ENCODE results near the gene CYTH2. TPM values are rescaled to one million over a fixed set of nuclear protein-coding genes. Genes with fewer than 3 reads are reported as not detected.

Gene CYTH2
- total and polyA plus RNA-seq, 11 donors, result 12.3 to 55.3 (median 31.0) TPM

- DNase-seq, result no peak
- Histone ChIP-seq H3K27ac (no peak overlapping the region), H3K27me3 (peaks cover 0 to 42% (median 29%) of the 10 kb centered on the region in 9 donors), H3K4me3 (no peak overlapping the region), H3K4me1 (peaks cover 0 to 26% (median 3%) of the 10 kb centered on the region in 12 donors), H3K9me3 (no peaks in the 10 kb centered on the region), H3K36me3 (no peaks in the 10 kb centered on the region)
- ATAC-seq, result no peak
- intact Hi-C loops (cut with DNase I), result loop anchor here in 9 of 10 donors (5.0 kb wide), 3 partner anchors 63 to 78 kb away; no protein-coding TSS in a partner anchor
- 73 to 82% (median 79%) methylated on average over 11 to 12 of the region's 12 CpGs for WGBS, 4 donors
- TF ChIP-seq POLR2A (IDR thresholded peaks at IDR 0.05) (no peak), CTCF (IDR thresholded peaks at IDR 0.05) (no peak)
These were observed 40.5 kb downstream of the CYTH2 start for GRCh38 chr19:48509467-48510194.

- WGBS, 4 donors, result 12 to 21% (median 13%) methylated on average over 16 to 24 of the region's 24 CpGs
- H3K27ac ChIP-seq, result no peak overlapping the region
- peaks cover 0 to 26% (median 3%) of the 10 kb centered on the region in 12 donors for H3K4me1 ChIP-seq
- intact Hi-C loops (cut with DNase I), result loop anchor here in 3 of 10 donors (5.0 kb wide), 1 partner anchor 72 kb away; no protein-coding TSS in a partner anchor
- TF ChIP-seq POLR2A (IDR thresholded peaks at IDR 0.05), result no peak
- TF ChIP-seq CTCF (IDR thresholded peaks at IDR 0.05), result no peak
- no peaks in the 10 kb centered on the region for H3K36me3 ChIP-seq
- peaks cover 0 to 42% (median 29%) of the 10 kb centered on the region in 9 donors for H3K27me3 ChIP-seq
- peak; percentile 68 to 84 (median 78) for ATAC-seq
- no peaks in the 10 kb centered on the region for H3K9me3 ChIP-seq
- peak overlapping the region in 9 of 12 donors; percentile 6 to 38 (median 29) for H3K4me3 ChIP-seq
- DNase-seq, result peak; percentile 60 to 79 (median 74)
These were observed 41.5 kb downstream of the CYTH2 start for GRCh38 chr19:48510421-48511268.

GRCh38 chr19:48511321-48511731 lies 42.2 kb downstream of the CYTH2 start:
- intact Hi-C loops (cut with DNase I), result loop anchor here in 3 of 10 donors (5.0 kb wide), 1 partner anchor 71 kb away; no protein-coding TSS in a partner anchor
- DNase-seq, result no peak
- Histone ChIP-seq H3K27ac (no peak overlapping the region), H3K9me3 (no peaks in the 10 kb centered on the region), H3K4me3 (peak overlapping the region in 8 of 12 donors; percentile 6 to 38 (median 26)), H3K27me3 (peaks cover 0 to 42% (median 29%) of the 10 kb centered on the region in 9 donors), H3K4me1 (peaks cover 0 to 26% (median 3%) of the 10 kb centered on the region in 12 donors), H3K36me3 (no peaks in the 10 kb centered on the region)
- no peak for TF ChIP-seq POLR2A (IDR thresholded peaks at IDR 0.05)
- TF ChIP-seq CTCF (IDR thresholded peaks at IDR 0.05), result no peak
- WGBS, 4 donors, result 1 to 2% (median 2%) methylated on average over 27 to 32 of the region's 32 CpGs
- no peak for ATAC-seq
